GM18499 (cell line): ENCODE measurements around the gene HRAS.

Experiments
- ATAC-seq: cut with Tn5 transposase; IDR thresholded peaks from one replicate; pipeline ENCODE4 v1.9.1; 2021; ENCODE audit warnings: moderate number of reproducible peaks; ENCODE audit not compliant: insufficient read depth, unreplicated experiment

Gene HRAS

DNA sequence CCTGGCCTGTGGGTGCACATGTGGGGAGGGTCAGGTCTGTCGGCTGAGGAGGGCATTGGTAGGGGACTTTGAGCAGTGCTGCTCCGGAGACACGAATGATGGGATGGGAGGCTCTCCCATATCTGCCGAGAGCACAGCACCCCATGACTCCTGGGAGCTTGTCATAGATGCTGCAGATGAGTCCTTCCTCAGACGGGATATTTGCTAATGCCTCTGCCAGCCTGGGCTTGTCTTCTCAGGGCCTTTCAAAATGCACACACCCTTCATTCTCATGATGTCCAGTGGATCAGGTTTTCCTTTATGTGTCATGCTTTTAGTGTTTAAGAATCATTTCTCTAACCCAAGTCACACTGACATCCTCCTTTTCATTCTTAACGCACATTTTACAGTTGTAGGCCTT lies 20.2 kb downstream of the HRAS start:
- no peak for ATAC-seq

DNA sequence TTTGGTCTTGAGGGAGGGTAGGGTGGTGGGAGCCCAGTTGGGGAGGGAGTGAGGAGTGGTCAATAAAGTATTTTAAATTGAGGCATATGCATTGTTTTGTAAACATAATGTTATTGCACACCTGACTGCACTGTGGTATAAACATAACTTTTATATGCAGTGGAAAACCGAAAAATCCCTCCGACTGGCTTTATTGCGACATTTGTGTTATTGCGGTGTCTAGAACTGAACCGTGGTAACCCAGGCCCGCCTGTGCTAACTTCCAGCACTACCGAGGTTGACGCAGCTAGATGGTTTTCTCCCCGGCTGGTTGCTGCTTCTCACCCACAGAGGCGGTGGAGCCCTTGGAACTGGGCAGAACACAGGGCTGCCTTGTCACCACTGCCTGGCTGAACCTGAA lies 20.8 kb downstream of the HRAS start:
- ATAC-seq, result no peak

DNA sequence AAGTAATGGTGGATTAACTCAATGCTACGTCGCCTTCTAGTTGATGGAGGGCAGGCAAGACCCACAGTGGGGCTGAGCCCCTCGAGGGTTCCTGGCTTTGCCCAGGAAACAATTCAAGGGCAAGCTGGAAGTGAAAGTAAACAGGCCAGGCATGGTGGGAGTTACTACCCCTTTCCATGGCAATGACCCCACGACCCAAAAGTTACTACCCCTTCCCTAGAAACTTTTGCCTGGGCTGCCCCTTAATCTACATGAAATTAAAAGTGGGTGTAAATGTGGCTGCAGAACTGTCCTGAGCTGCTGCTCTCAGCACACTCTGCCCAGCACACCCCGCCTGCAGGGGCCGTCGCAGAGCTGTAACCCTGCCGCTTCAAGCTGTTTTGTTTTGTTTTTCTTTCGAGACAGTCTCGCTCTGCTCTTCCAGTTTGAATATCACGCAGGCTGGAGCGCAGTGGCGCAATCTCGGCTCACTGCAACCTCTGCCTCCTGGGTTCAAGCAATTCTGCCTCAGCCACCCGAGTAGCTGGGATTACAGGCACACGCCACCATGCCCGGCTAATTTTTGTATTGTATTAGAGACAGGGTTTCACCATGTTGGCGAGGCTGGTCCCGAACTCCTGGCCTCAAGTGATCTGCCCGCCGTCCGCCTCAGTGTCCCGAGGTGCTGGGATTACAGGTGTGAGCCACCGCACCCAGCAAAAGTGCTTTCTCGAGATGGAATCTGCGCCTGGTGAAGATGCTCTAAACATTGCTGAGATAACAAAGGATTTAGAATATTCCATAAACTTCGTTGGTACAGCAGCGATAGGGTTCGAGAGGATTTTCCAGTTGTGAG lies 22.4 kb downstream of the HRAS start:
- ATAC-seq, result no peak

DNA sequence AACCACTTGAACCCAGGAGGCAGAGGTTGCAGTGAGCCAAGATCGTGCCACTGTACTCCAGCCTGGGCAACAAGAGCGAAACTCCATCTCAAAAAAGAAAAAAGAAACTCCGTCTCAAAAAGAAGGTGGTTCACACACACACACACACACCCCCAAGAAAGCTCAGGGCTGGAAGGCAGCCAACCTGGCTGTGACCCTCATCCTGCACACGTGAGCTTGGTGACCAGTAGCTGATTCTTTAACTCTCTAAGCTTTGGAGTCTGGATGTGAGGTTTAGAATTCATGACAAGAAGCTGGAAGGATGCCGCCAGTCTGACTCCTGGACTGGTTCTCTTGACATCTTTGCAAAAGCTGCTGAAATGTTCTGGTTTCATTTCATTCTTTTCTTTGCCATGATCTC lies 26.4 kb downstream of the HRAS start:
- ATAC-seq, result no peak

DNA sequence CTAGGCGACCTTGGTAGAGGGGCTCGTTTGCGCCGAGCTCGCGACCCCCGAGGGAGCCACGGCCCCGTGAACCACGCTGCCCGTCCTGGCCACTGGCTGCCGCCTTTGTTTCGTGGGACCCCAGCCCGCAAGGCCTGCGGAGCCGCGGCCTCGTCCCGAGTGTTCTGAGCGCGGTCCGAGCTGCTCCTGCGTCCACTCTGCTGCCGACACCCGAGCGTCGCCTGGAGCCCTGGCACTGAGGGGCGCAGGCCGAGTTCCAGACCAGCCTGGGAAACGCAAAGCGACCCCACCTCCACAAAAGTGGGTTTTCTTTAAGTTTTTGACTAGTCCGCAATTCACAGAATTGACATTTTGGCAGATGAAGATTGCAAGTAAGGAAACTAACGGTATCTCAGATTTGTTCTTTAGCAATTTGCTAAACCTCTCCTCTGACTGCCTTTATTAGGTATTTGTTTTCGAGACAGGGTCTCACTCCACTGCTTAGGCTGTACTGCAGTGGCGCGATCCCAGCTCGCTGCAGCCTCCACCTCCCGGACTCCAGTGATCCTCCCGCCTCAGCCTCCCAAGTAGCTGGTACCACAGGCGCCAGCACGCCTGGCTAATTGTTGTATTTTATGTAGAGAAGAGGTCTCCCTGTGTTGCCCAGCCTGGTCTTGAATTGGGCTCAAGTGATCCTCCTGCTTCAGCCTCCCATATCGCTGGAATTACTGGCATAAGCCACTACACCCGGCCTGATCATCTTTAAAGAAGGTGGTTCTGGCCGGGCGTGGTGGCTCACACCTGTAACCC lies 27.5 kb downstream of the HRAS start:
- no peak for ATAC-seq

DNA sequence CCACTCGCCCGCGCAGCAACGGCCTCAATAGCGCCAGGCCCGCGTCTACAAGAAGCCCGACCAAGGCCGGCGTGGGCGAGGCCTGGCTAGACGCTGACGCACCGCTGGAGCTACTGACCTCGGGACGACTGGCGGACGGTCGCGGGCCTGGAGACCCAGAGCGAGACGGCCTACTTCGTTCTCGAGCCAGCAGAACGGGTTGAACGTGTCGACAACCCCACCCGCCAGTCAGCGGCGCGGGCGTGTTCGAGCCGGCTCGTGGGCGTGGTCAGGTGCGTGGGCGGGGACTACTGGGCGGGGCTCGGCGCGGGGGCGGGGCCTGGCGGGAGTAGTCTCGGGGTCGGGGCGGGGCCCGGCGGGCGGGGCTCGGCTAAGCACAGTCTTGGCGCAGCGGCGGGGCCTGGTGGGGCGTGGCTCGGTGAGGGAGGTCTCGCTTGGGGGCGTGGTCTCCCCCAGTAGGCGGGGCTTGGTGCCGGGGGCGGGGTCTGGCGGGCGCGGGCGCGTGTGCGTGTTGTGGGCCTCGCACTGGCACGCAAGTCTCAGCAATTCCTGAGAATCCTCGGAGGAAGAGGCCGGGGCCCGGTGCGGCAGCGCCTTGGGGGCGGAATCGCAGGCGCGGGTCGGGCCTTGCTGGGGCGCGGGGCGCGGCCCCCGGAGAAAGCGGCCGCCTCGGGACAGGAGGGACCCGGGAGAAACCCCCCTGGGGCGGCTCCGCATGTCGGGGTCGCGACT lies 28.2 kb downstream of the HRAS start, which contains the start of gene RNH1:
Gene RNH1 (minus strand): TSS at position 248 of the 732 bp plus-strand sequence. CDS start 5,080 bp downstream, outside the sequence.
- peak; percentile 43 for ATAC-seq

DNA sequence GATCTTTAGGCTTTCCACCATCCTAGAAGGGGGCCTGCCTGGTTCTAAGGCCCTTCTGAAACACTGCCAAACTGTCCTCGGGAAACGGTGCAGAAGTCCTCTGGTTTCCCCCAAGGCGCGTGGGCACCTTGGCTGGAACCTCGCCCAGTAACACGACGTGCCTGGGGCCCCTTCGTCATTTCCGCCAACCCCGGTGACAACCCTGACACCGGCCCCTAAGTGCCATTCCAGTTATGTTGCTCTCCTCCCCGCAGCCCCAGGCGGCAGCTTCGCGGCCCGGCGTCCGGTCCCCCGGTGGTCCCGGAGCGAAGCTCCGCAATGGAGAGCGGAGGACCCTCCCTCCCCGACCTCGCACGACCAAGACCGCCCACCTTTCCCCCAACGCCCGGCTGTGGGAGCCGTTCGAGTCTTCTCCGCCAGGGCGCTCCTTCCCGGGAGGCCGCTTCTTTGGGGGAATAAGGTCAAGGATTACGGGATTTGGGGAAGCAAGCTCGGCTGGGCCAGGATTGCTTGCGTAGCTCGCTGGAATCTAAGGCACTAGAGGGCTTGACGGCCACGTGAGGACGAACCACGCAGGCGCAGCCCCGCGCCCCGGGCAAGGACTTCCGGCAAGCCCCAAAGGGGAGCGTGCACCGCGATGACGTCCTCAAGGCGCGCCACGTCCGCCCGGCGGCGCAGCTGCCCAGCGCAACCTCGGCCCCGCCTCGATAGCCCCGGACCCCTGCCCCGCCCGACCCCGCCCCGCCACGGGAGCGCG lies 29.0 kb downstream of the HRAS start:
- ATAC-seq, result peak; percentile 56

DNA sequence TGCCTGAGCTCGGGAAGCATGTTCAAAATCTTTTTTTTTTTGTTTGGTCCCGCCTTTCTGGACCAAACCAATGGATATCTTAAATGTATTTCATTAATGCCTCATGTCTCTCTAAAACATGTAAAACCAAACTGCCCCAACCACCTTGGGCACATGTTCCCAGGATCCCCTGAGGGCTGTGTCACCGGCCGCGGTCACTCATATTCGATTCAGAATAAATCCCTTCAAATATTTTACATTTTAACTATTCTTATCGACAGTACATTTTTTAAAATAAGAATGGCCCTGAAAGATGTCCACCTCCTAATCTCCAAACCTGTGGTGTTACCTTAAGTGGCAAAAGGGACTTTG lies 30.4 kb downstream of the HRAS start:
- no peak for ATAC-seq

DNA sequence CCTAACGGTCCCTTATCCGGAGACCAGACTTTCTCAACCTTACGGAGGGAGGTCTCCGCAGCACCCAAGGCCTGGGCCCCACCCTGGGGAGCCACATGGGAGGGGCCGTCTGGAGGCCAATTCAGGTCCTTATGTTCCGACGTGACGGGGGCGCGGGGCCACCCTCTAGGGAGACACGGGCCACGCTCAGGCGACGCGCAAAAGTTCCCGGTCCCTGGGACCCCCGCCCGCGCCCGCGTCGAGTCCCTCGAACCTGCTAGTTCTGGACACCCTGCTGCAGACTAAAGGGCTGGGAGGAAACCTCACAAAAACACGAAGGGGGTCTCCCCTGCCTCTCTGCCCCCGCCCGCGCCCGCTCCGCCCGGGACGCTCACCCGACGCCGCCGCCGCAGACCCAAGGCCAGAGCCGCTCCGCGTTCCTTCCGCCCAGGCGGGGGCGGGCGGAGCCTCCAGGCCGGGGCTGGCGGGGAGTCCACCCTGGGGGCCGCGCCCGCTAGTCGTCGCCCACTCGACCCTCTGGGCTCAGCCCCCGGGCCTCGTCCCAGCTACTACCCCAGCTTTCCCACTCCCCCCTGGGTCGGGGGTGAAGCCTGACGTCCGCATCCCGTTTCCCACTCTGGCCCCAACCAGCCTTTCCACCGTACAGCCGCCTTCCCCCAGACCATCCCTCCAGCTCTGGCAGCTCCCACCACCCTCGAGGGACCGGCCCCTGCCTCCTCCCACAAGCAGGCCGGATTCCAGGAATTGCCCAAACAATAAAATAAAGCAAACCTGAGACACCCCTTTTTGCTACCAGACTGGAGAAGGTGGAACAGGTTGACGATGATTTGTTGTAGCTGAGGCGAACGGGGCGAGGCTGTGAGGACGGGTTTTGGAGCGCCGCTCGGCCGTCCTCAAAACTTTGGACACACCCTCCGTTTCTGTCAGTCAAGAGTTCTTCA lies 31.1 kb downstream of the HRAS start:
- no peak for ATAC-seq

DNA sequence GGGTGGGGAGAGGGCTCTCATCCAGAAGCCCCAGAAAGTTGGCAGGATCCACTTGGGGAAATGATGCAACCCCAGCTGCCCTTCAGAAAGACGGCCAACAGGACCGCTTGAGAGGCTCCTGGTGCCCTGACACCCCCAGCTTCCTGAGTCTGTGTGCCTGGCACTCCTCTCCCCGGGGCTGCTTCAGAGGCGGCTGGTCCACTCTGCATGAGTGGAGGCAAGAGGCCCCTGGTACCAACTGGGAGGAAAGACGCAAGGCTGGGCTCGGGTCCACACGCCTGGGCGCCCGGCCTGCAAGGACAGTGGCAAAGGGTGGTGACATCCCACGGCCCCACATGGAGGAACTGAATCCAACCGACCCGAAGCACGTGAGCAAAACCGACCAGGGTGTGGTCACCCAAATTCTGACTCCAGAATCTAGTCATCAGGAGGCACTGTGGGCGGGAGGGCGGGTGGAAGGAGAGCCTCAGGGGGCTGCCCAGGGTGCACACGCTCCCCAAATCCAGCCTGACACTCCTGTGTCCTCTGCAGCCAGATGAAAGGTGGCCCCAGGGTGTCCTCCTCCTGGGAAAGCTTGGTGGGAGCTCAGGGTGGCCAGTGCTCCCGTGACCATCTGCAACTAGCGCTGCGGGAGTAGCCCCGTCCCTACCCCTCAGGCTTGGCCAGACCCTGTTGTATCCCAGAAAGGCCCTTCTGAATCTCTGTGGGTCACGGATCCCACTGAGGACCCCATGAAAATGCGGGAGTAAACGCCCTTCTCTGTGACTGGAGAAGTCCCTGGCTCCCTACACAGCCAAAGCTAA lies 32.0 kb downstream of the HRAS start:
- no peak for ATAC-seq

DNA sequence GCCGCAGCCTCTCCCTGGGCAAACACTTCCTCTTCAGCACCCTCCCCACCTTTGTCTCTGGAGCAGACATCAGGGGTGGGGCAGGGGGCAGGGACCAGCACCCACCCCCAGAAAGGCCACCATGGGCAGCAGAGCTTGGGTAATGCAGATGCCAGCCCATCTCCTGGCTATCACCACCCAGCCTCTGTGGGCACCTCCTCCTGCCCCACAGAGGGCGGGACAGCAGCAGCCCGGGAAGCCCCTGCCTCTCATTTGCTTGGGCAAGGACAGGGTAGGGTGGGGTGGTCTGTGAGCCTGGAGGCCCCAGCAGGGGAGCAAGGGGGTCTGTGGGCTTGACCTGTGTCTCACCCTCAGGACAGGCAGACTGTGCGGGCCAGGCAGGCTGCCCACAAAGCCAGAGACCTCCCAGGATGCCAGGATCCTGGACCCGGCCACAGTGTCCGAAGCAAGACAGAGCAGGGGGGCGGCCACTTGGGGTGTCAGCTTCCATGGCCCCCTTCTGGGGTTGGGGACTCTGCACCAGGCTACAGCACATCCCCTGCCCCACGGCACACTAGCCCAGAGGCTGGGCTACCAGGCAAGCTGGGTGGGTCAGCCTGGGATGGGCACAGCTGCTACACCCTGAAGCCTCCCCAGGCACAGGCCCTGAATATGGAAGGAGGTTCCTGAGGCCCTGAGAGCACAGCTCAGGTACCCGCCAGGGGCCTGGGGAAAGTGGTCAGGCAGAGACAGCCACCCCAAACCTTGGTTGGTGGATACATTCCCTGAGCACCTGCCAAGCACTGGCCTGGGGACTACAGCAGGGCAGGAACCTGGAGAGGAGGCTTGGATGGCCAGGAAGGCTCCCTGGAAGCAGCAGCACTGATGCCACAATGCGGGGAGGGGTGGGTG lies 32.8 kb downstream of the HRAS start:
- no peak for ATAC-seq

DNA sequence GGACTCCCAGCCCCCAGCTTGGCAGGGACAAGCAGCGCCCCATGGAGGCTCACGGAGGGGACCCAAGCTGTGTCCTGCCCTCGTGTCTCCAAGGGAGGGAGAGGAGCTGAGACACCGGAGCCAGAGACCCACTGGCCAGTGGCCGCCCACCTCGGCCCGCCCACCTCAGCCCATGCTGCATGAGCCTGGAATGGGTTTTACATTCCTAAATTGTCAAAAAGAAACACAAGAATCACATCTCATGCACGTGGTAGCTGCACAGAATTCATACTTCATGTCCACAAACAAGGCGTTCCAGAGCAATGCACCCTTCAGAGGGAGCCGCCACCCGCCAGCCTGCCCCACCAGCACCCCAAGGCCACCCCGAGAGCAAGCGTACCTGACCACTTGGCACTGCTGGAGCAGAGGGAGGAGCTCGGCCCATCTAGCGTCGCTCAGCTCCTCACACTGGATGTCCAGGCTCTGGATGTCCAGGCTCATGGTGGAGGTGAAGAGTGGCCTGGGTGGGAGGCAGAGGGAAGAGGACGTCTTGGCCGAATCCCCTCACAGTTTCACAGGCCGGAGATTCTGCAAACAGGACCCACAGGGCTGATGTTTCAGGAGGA lies 33.6 kb downstream of the HRAS start:
- no peak for ATAC-seq

DNA sequence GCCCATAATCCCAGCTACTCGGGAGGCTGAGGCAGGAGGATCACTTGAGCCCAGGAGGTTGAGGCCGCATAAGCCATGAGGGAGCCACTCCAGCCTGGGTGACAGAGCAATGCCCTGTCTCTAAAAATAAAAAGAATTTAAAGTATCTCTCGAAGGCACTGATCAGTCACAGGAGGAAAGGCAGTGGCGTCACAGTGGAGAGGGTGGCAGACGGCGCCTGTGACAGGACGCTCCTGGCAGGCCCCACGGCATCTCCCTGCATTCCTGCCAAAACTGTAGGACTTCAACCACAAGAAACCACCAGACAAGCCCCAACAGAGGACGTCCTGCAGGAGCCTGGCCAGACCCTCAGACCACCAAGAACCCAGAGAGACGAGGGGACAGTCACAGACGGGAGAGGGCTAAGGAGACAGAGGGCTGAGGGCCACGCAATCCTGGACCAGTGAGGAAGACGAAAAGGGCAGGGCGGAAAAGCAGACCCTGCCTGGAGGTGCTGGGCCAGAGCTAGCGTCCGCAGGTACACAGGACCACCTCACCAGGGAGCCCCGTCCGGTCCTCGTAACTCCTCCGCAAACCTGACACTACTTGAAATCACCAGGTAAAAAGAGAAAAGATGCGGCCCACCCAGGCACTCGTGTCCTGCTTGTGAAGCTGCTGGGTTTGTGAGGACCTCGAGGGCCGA lies 34.2 kb downstream of the HRAS start:
- ATAC-seq, result no peak

DNA sequence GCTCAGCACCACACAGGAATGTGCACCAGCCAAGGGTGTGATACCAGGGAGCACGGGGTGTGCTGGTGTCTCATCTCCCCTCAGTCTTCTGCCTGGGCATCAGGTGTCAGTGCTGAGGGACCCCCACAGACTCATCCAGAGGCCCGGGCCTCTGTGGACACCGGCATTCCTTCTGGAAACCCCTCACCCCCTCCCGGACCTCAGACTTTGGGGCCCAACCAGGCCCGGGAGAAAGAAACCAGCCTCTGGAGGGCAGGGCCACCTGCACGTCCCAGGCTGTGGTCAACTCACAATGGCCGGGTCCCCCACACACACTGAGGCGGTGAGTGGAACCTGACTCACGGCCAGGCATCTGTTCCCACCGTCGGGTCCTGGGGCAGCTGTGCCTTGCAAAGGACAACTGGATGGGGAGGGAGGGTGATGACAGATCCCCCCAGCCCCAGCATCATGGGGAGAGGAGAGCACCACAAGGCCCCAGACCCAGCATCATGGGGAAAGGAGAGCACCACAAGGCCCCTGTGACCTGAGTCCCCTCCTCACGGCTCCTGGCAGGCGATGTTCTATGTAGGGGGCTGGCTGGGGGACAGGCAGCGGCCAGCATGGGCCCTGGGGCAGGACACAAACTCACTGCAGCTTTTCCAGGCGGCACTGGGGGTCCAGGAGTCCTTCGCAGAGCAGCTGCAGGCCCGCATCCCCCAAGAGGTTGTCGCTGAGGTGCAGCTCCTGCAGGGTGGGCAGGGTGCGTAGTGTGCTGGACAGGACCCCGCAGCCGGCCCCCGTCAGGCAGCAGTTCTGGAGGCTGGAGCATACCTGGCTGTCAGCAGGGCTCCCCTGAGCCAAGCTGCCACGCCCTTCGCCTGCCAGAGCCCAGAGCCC lies 35.9 kb downstream of the HRAS start:
- no peak for ATAC-seq
